GM12878 (cell line): ENCODE data around the gene GAPDHS. TPM values are rescaled to one million over a fixed set of nuclear protein-coding genes. Genes with fewer than 3 reads are reported as not detected.

Experiments used
- ATAC-seq: fragments of 200-7000 bp; cut with Tn5 transposase; 3 replicates; pipeline ENCODE4 v1.9.1; 2020; ENCODE audit warnings: mild to moderate bottlenecking, moderate library complexity
- BruUV-seq: library from RNA; stranded (reverse); fragments of 400-500 nt; replicated peaks from 2 replicates; lab custom pipeline; 2021; lab: Mats Ljungman, UMichigan
- CTCF ChIA-PET: fragments of 300-600 bp; sonication (Branson Sonifier 250); formaldehyde crosslinking; extraction: SDS; loops from one replicate; lab custom pipeline; 2021; ENCODE audit warnings: inconsistent platforms; lab: Yijun Ruan, JAX
- POLR2A ChIA-PET: fragments of 350-600 bp; formaldehyde crosslinking; extraction: SDS; loops from one replicate; lab custom pipeline; 2021; ENCODE audit warnings: inconsistent platforms; lab: Charles Lee
- RAD21 ChIA-PET: fragments of 300-600 bp; sonication (Branson Sonifier 250); formaldehyde crosslinking; loops from one replicate; lab custom pipeline; 2023; ENCODE audit warnings: antibody characterized with exemption; ENCODE audit not compliant: unreplicated experiment; lab: Charles Lee
- SMC1A ChIA-PET: fragments of 300-600 bp; sonication (Branson Sonifier 250); formaldehyde crosslinking; loops from one replicate; lab custom pipeline; 2023; ENCODE audit not compliant: unreplicated experiment, uncharacterized antibody; lab: Charles Lee
- DNase-seq: peaks from one replicate; pipeline ENCODE4 v3.0.0-alpha.2; 2011; ENCODE audit warnings: low read depth, low spot score
- FAIRE-seq: peaks from 3 replicates; lab custom pipeline; 2011; peaks lifted over from hg19 to GRCh38; lab: Jason Lieb, UNC
- H2AFZ ChIP-seq: 2 replicates; pipeline ENCODE4 v1.6.0; 2011; ENCODE audit warnings: low read depth, low read length, control low read depth; ENCODE audit not compliant: control insufficient read depth
- H3K27ac ChIP-seq: 2 replicates; pipeline ENCODE4 v1.5.1; 2011; ENCODE audit warnings: control low read depth; ENCODE audit not compliant: control insufficient read depth, insufficient read depth
- H3K27me3 ChIP-seq, 2 experiments: replicated peaks in 1 of 2; 2 replicates each; pipeline versions ENCODE4 v1.6.0 to v1.6.1; 2011; ENCODE audit warnings: low read length in 1 of 2; ENCODE audit not compliant: control insufficient read depth in 2 of 2, insufficient read depth in 2 of 2
- H3K36me3 ChIP-seq, 2 experiments: 2 replicates each; pipeline ENCODE4 v1.5.1; 2011; ENCODE audit warnings: low read length in 1 of 2; ENCODE audit not compliant: control insufficient read depth in 2 of 2, insufficient read depth in 2 of 2
- H3K4me1 ChIP-seq: 2 replicates; pipeline ENCODE4 v1.6.1; 2011; ENCODE audit warnings: mild to moderate bottlenecking, low read length, moderate library complexity, mixed read lengths; ENCODE audit not compliant: control insufficient read depth, insufficient read depth
- H3K4me2 ChIP-seq: 2 replicates; pipeline ENCODE4 v1.6.0; 2011; ENCODE audit warnings: control low read depth; ENCODE audit not compliant: control insufficient read depth, insufficient read depth
- H3K4me3 ChIP-seq: fragments of 200-600 bp; sonication (generic); 2 replicates; pipeline ENCODE4 v1.5.1; 2016
- H3K79me2 ChIP-seq: 2 replicates; pipeline ENCODE4 v1.6.0; 2011; ENCODE audit warnings: low read length; ENCODE audit not compliant: control insufficient read depth, insufficient read depth
- H3K9ac ChIP-seq: 2 replicates; pipeline ENCODE4 v1.8.0; 2011; ENCODE audit warnings: low read length, control low read depth, mixed read lengths; ENCODE audit not compliant: control insufficient read depth, insufficient read depth
- H3K9me3 ChIP-seq: replicated peaks from 3 replicates; pipeline ENCODE4 v1.5.1; 2011; ENCODE audit warnings: mild to moderate bottlenecking, low read length; ENCODE audit not compliant: control insufficient read depth, insufficient read depth
- H4K20me1 ChIP-seq: 2 replicates; pipeline ENCODE4 v1.6.0; 2011; ENCODE audit not compliant: control insufficient read depth, insufficient read depth
- IKZF2 ChIP-seq, 2 experiments: fragments of 450-650 bp; IDR thresholded peaks; 2 replicates each; pipeline ENCODE4 v1.6.1; 2017; ENCODE audit warnings: mild to moderate bottlenecking in 2 of 2, moderate library complexity in 2 of 2
- RBBP5 ChIP-seq: fragments of 200-600 bp; sonication (generic); conservative IDR thresholded peaks from 2 replicates; pipeline ENCODE4 v1.6.1; 2016
- SUZ12 ChIP-seq: fragments of 200-600 bp; sonication (generic); IDR thresholded peaks from one replicate; pipeline ENCODE4 v1.6.1; 2018; ENCODE audit warnings: antibody characterized with exemption, mild to moderate bottlenecking; ENCODE audit not compliant: unreplicated experiment
- WRNIP1 ChIP-seq: IDR thresholded peaks from 2 replicates; pipeline ENCODE4 v1.6.1; 2011; ENCODE audit warnings: low read depth, low read length, improper control_type of control experiment, borderline replicate concordance
- ZBTB11 ChIP-seq: fragments of 450-650 bp; formaldehyde crosslinking; IDR thresholded peaks from 2 replicates; pipeline ENCODE4 v1.5.0; 2022; ENCODE audit warnings: mild to moderate bottlenecking, missing genetic modification characterization
- WGBS: methylation state at CpG from one replicate; pipeline ENCODE4 v1.1.6; 2016; ENCODE audit warnings: low lambda C conversion rate; ENCODE audit not compliant: insufficient replicate concordance, insufficient coverage; ENCODE audit errors: missing lambda C conversion rate; 5-methylcytosine and 5-hydroxymethylcytosine counted together
- in situ Hi-C: fragments of 300-500 bp; cut with MboI; formaldehyde crosslinking; loops from 9 replicates; pipeline ENCODE4 v1.14.3; 2018; ENCODE audit warnings: mixed read lengths
- intact Hi-C: fragments of 100-400 bp; cut with micrococcal nuclease; formaldehyde crosslinking; loops from one replicate; pipeline ENCODE4 v1.14.2; 2022; ENCODE audit not compliant: unreplicated experiment
- polyA plus RNA-seq, 11 experiments: library from polyadenylated mRNA; depleted of rRNA in 4 of 11; unstranded in 6 of 11; stranded (reverse) in 5 of 11; fragments of >200 nt; fragmentation: Nextera tagmentation in 4 of 11; fragmentation: Illumina TruSeq in 1 of 11; extraction: Ambion mirVana in 4 of 11; extraction: Trizol in 1 of 11; gene quantifications; 1 replicate in 1 of 11; 2 replicates in 10 of 11; pipeline versions ENCODE4 v1.2.1 to v1.2.3, GENCODE V29; 2011 to 2016; ENCODE audit warnings: inconsistent platforms in 2 of 11, missing spikeins in 2 of 11, low read depth in 1 of 11
- total RNA-seq, 4 experiments: library from RNA; depleted of rRNA in 3 of 4; stranded (reverse); fragments of >200 nt in 3 of 4; fragmentation: Illumina TruSeq in 1 of 4; extraction: Trizol in 1 of 4; gene quantifications; 2 replicates each; pipeline versions ENCODE4 v1.2.1 to v1.2.3, GENCODE V29; 2013 to 2021
- TF ChIP-seq, protein P1 (sequence below): fragments of 450-650 bp; IDR thresholded peaks from 2 replicates; pipeline ENCODE4 v1.6.1; 2016; ENCODE audit warnings: mild to moderate bottlenecking
- TF ChIP-seq, protein P2 (sequence below), 3 experiments: IDR thresholded peaks in 2 of 3; conservative IDR thresholded peaks in 1 of 3; 2 replicates each; pipeline ENCODE4 v1.5.1; 2011; ENCODE audit warnings: low read depth in 3 of 3, low read length in 3 of 3, mild to moderate bottlenecking in 3 of 3, control low read depth in 2 of 3, moderate library complexity in 2 of 3, inconsistent platforms in 1 of 3, mixed read lengths in 1 of 3; ENCODE audit not compliant: control insufficient read depth in 2 of 3, insufficient read depth in 1 of 3; ENCODE audit errors: extremely low read depth in 1 of 3

GAPDHS gene
- total and polyA plus RNA-seq, 10 of the 15 experiments (the other 5 are each of a cell fraction or from before 2014, with no cell fraction given): 0.08 TPM; not detected in 9

DNA sequence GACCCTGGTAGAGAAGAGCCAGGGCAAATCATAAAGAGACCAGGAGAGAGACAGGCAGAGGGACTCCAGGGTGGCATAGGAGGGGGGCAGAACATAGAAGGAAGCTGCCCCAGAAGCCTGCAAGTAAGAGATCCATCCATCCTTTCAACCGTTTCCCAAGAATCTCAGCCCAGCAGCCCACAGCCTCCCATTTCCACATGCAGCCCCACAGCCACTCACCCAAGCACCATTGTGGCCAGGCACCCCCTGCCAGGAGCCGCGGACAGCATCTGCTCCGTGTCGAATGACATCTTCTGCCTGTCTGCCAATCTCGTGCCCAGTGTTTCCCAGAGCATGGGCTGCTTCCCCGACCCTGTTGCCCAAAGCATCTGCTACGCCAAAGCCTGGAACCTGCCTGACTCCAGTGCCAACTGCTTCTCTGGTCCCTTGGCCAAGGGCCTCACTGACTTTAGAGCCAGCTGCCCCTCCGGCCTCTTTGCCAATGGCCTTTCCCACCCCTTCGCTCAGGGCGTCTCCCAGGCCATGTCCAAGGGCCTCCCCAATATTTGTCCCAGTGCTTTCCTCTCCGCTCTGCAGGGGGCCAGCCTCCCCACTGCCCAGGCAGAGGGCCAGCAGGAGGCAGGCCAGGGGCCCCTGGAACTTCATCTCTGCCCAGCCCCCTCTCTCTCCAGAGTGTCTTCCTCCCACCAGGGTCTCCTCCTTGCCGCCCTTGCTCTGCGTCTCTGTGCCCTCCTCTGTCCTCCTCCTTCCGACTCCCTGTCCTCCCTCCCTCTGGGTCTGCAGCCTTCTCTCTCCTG, 20.2 kb upstream of the GAPDHS start (continued):
- TF ChIP-seq ZBTB11: no peak

DNA sequence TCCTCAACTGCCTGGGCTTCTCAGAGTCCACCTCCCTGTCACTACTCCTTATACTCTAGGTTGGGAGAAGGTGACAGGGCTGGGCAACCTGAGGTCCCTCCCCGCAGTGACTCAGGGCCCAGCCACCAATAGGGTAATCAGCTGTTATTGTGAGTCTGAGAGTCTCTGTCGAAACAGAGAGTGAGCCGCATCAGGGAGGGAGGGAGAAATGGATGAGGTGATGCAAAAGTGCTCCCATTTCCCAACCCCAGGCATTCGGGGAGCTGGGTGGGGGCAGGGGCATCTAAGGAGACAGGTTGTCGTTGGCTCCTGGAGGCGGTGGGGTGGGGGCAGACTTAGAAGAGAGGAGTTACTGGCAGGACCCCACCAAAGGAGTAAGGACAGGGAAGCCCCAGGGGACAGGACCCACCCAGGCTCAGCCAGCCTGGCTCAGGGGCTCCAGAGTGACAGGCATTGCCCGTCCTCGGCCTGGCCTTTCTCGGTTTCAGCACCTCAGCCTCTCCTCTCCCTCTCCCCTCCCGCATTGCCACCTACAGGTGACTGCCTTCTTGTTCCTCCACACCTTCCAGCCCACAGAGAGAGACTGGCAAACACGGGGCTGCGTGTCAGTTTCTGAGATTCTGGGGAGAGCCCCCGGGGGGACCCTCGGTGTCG, 19.5 kb upstream of the GAPDHS start, which contains the start of gene DMKN:
Gene DMKN, minus strand, starts transcription at position 22 of the 654 bp plus-strand sequence. CDS start 174 bp downstream, outside the sequence.
- H3K27me3 ChIP-seq: no peaks in the 10 kb centered on the region; a peak in 1 of 4 replicates
- TF ChIP-seq, protein P1, sequence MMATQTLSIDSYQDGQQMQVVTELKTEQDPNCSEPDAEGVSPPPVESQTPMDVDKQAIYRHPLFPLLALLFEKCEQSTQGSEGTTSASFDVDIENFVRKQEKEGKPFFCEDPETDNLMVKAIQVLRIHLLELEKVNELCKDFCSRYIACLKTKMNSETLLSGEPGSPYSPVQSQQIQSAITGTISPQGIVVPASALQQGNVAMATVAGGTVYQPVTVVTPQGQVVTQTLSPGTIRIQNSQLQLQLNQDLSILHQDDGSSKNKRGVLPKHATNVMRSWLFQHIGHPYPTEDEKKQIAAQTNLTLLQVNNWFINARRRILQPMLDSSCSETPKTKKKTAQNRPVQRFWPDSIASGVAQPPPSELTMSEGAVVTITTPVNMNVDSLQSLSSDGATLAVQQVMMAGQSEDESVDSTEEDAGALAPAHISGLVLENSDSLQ: peak; percentile 39; the same call in 1 of the 2 replicates
- TF ChIP-seq RBBP5 (no peak), IKZF2 (IDR thresholded peaks at IDR 0.05) (0 out of 4 replicates have a peak, but pooled peaks of 1 of the 2 experiments have one; percentile 18), SUZ12 (no peak), WRNIP1 (no peak)
- TF ChIP-seq, protein P2, sequence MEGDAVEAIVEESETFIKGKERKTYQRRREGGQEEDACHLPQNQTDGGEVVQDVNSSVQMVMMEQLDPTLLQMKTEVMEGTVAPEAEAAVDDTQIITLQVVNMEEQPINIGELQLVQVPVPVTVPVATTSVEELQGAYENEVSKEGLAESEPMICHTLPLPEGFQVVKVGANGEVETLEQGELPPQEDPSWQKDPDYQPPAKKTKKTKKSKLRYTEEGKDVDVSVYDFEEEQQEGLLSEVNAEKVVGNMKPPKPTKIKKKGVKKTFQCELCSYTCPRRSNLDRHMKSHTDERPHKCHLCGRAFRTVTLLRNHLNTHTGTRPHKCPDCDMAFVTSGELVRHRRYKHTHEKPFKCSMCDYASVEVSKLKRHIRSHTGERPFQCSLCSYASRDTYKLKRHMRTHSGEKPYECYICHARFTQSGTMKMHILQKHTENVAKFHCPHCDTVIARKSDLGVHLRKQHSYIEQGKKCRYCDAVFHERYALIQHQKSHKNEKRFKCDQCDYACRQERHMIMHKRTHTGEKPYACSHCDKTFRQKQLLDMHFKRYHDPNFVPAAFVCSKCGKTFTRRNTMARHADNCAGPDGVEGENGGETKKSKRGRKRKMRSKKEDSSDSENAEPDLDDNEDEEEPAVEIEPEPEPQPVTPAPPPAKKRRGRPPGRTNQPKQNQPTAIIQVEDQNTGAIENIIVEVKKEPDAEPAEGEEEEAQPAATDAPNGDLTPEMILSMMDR (IDR thresholded peaks at IDR 0.05 in 2 of 3, conservative IDR thresholded peaks at IDR 0.05 in 1 of 3; ENCODE audit: control insufficient read depth in 2 of 3, extremely low read depth in 1 of 3, insufficient read depth in 1 of 3, low read depth in 3 of 3, low read length in 3 of 3): peak in 1 of 3 experiments; percentile 14; a peak in 1 of 6 replicates
- TF ChIP-seq, all 136 proteins: peak for 3
- intact Hi-C loops: no loop called here

More for the DNA sequence above, 19.5 kb upstream of the GAPDHS start, which contains the start of gene DMKN:
- POLR2A ChIA-PET: no interaction called here
- Histone ChIP-seq H3K9ac (no peak within 1 kb of the TSS), H3K9me3 (no peaks in the 10 kb centered on the region), H2AFZ (no peak within 1 kb of the TSS), H3K36me3 (no peaks in the 10 kb centered on the region), H3K4me3 (no peak within 1 kb of the TSS), H3K79me2 (no peaks in the 10 kb centered on the region), H3K4me2 (no peak within 1 kb of the TSS), H3K4me1 (peaks cover 3% of the 10 kb centered on the region; the same call in 1 of the 2 replicates), H4K20me1 (no peaks in the 10 kb centered on the region), H3K27ac (no peak within 1 kb of the TSS)
- in situ Hi-C loops: no loop called here
- SMC1A ChIA-PET: no interaction called here
- ATAC-seq: no peak
- no TSS peak for BruUV-seq
- CTCF ChIA-PET: interaction anchor here (1.1 to 3.6 kb wide), 2 partner anchors 34 to 78 kb away, joined by 3 to 19 read pairs; no protein-coding TSS in a partner anchor
- RAD21 ChIA-PET: no interaction called here
- FAIRE-seq: no peak
- no peak for DNase-seq
- WGBS: 23% methylated on average over 15 of the region's 15 CpGs
